Endothelial cell (in vitro differentiated cells): ENCODE measurements around the gene IFIT1. TPM values are rescaled to one million over a fixed set of nuclear protein-coding genes. Genes with fewer than 3 reads are reported as not detected.

Experiments
- DNase-seq: peaks from one replicate; pipeline ENCODE4 v3.0.0; 2021; ENCODE audit warnings: low spot score
- H3K27ac Mint-ChIP-seq: one replicate; pipeline ENCODE4 v1.8.0; 2021; ENCODE audit warnings: mixed read lengths, inconsistent platforms; ENCODE audit not compliant: unreplicated experiment
- H3K27me3 Mint-ChIP-seq: one replicate; pipeline ENCODE4 v1.8.0; 2021; ENCODE audit warnings: mild to moderate bottlenecking, moderate library complexity, mixed read lengths, inconsistent platforms; ENCODE audit not compliant: unreplicated experiment
- H3K36me3 Mint-ChIP-seq: one replicate; pipeline ENCODE4 v1.8.0; 2021; ENCODE audit warnings: mild to moderate bottlenecking, low read depth, mixed read lengths, inconsistent platforms; ENCODE audit not compliant: unreplicated experiment
- H3K4me1 Mint-ChIP-seq: one replicate; pipeline ENCODE4 v1.8.0; 2021; ENCODE audit warnings: mild to moderate bottlenecking, mixed read lengths, inconsistent platforms; ENCODE audit not compliant: unreplicated experiment
- H3K4me3 Mint-ChIP-seq: one replicate; pipeline ENCODE4 v1.8.0; 2021; ENCODE audit warnings: mild to moderate bottlenecking, mixed read lengths, inconsistent platforms; ENCODE audit not compliant: unreplicated experiment
- H3K9me3 Mint-ChIP-seq: one replicate; pipeline ENCODE4 v1.8.0; 2021; ENCODE audit warnings: mixed read lengths, inconsistent platforms; ENCODE audit not compliant: unreplicated experiment
- total RNA-seq: library from RNA; stranded (reverse); fragmentation: NEBNext Ultra II Directional; extraction: Animal tissue kit (Norgen Biotek cat#: 25700); gene quantifications from one replicate; pipeline ENCODE4 v1.2.1, GENCODE V29; 2021; ENCODE audit not compliant: unreplicated experiment
- TF ChIP-seq, protein P1 (sequence below): fragments of 200-600 bp; sonication (generic); IDR thresholded peaks from one replicate; pipeline ENCODE4 v1.5.0; 2021; ENCODE audit warnings: antibody characterized with exemption; ENCODE audit not compliant: unreplicated experiment

Gene IFIT1
- total RNA-seq, 1 donor from 2014 or later: 2.0 TPM

GRCh38 chr10:89357975-89358374 lies 34.4 kb upstream of the IFIT1 start:
- Mint-ChIP-seq H3K27ac (no peak overlapping the region), H3K36me3 (peaks cover 5% of the 10 kb centered on the region), H3K4me1 (peaks cover 26% of the 10 kb centered on the region), H3K4me3 (no peak overlapping the region), H3K27me3 (peaks cover 3% of the 10 kb centered on the region), H3K9me3 (no peaks in the 10 kb centered on the region)
- DNase-seq: no peak
- TF ChIP-seq, protein P1, sequence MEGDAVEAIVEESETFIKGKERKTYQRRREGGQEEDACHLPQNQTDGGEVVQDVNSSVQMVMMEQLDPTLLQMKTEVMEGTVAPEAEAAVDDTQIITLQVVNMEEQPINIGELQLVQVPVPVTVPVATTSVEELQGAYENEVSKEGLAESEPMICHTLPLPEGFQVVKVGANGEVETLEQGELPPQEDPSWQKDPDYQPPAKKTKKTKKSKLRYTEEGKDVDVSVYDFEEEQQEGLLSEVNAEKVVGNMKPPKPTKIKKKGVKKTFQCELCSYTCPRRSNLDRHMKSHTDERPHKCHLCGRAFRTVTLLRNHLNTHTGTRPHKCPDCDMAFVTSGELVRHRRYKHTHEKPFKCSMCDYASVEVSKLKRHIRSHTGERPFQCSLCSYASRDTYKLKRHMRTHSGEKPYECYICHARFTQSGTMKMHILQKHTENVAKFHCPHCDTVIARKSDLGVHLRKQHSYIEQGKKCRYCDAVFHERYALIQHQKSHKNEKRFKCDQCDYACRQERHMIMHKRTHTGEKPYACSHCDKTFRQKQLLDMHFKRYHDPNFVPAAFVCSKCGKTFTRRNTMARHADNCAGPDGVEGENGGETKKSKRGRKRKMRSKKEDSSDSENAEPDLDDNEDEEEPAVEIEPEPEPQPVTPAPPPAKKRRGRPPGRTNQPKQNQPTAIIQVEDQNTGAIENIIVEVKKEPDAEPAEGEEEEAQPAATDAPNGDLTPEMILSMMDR: no peak

- DNase-seq: no peak
- TF ChIP-seq, protein P1: no peak
- no peaks in the 10 kb centered on the region for H3K9me3 Mint-ChIP-seq
- no peak overlapping the region for H3K4me3 Mint-ChIP-seq
- H3K27me3 Mint-ChIP-seq: peaks cover 3% of the 10 kb centered on the region
- peaks cover 29% of the 10 kb centered on the region for H3K4me1 Mint-ChIP-seq
- H3K27ac Mint-ChIP-seq: peak overlapping the region; percentile 28
- no peaks in the 10 kb centered on the region for H3K36me3 Mint-ChIP-seq
These were observed 32.3 kb upstream of the IFIT1 start for GRCh38 chr10:89360157-89360556.

DNA sequence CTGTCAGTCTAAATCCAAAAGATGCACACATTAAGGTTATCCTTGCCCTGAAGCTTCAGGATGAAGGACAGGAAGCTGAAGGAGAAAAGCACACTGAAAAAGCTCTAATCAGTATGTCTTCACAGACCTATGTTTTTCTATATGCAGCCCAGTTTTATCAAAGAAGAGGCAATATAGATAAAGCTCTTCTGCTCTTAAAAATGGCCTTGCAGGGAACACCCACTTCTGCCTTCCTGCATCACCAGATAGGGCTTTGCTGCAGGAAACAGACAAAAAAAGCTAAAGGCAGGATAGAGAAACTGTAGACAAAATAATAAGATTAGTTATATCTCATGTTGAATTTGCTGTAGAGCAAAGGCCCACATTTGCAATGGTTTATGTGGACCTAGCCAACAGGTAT lies 29.5 kb upstream of the IFIT1 start:
- TF ChIP-seq, protein P1: no peak
- peaks cover 5% of the 10 kb centered on the region for H3K27me3 Mint-ChIP-seq
- no peak overlapping the region for H3K27ac Mint-ChIP-seq
- H3K4me3 Mint-ChIP-seq: no peak overlapping the region
- no peak for DNase-seq
- no peaks in the 10 kb centered on the region for H3K9me3 Mint-ChIP-seq
- H3K36me3 Mint-ChIP-seq: no peaks in the 10 kb centered on the region
- peaks cover 26% of the 10 kb centered on the region for H3K4me1 Mint-ChIP-seq

DNA sequence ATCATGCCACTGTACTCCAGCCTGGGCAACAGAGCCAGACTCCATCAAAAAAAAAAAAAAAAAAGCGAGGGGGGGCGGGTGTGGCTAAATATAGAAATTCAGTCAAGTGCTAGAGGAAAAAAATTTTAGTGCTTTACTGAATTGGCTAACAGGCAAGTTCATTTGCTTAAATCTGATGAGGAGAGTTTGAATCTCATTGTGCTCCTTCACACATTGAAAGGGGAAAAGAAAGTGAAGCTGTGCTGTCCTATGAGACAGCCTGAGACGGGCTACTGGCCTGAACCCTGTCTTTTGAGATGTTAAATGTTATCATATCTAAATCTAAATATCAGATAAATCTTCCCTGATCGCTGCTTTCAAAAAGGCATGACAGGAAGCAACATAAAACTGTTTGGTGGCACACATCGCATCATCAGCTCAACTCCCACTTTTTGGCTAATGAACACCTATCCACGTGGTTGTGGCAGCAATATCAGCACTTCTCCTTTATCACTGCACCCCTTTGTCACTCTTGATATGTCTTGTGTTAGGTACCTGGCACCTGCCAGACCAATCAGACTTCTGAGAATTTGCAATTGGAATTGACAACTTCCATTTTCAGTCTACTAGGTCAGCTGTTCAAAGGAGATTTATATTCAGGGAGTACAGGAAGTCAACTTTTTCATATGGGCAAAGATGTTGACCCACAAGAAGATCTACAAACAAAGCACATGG lies 28.5 kb upstream of the IFIT1 start:
- H3K4me1 Mint-ChIP-seq: peaks cover 33% of the 10 kb centered on the region
- no peak overlapping the region for H3K27ac Mint-ChIP-seq

DNA sequence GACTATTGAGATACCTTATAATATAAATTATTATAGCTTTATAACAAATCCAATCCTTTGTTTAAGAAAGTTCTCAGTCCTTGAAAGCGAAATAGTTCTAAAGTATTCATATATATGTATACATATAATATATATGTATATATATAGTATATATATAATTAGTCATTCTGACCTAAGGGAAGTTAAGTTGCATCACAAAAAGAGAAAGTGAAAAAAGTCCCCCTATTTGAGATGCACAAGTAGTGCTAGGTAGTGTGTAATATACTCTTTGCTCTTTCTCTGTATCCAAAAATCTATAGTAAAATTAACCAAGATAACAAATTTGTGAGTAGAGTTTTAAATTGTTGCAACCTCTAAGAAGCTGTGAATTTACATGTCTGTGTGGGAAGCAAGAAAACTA lies 27.9 kb upstream of the IFIT1 start:
- H3K36me3 Mint-ChIP-seq: no peaks in the 10 kb centered on the region
- TF ChIP-seq, protein P1: no peak
- no peak overlapping the region for H3K27ac Mint-ChIP-seq
- peaks cover 7% of the 10 kb centered on the region for H3K27me3 Mint-ChIP-seq
- H3K4me1 Mint-ChIP-seq: peaks cover 39% of the 10 kb centered on the region
- DNase-seq: no peak
- H3K9me3 Mint-ChIP-seq: no peaks in the 10 kb centered on the region
- H3K4me3 Mint-ChIP-seq: no peak overlapping the region

More for the DNA sequence above, 28.5 kb upstream of the IFIT1 start:
- no peaks in the 10 kb centered on the region for H3K9me3 Mint-ChIP-seq
- H3K36me3 Mint-ChIP-seq: no peaks in the 10 kb centered on the region
- peaks cover 7% of the 10 kb centered on the region for H3K27me3 Mint-ChIP-seq
- H3K4me3 Mint-ChIP-seq: no peak overlapping the region
- TF ChIP-seq, protein P1: no peak
- no peak for DNase-seq
